ENCODE data around the gene FGGY. TPM values are rescaled to one million over a fixed set of nuclear protein-coding genes. Genes with fewer than 3 reads are reported as not detected.

Gene FGGY
- total RNA-seq, 1 donor from 2014 or later: 16.4 TPM

- H3K4me3 Mint-ChIP-seq: no peak overlapping the region
- no peak for TF ChIP-seq CTCF (conservative IDR thresholded peaks at IDR 0.05)
Observed at GRCh38 chr1:59761443-59761842, 464.5 kb downstream of the FGGY start.

GRCh38 chr1:59763418-59763817 lies 466.5 kb downstream of the FGGY start:
- H3K27ac Mint-ChIP-seq (ENCODE audit: unreplicated experiment): no peak overlapping the region

More at GRCh38 chr1:59761443-59761842, 464.5 kb downstream of the FGGY start:
- no peak for DNase-seq (ENCODE audit: low read depth, low spot score)
- Mint-ChIP-seq H3K4me1 (peaks cover 39% of the 10 kb centered on the region), H3K36me3 (ENCODE audit: low read depth) (no peaks in the 10 kb centered on the region), H3K27me3 (ENCODE audit: low read depth) (no peaks in the 10 kb centered on the region), H3K27ac (ENCODE audit: unreplicated experiment) (no peak overlapping the region), H3K9me3 (no peaks in the 10 kb centered on the region)

GRCh38 chr1:59765011-59765730 lies 468.3 kb downstream of the FGGY start:
- Mint-ChIP-seq H3K36me3 (ENCODE audit: low read depth) (no peaks in the 10 kb centered on the region), H3K27me3 (ENCODE audit: low read depth) (no peaks in the 10 kb centered on the region), H3K27ac (ENCODE audit: unreplicated experiment) (no peak overlapping the region), H3K9me3 (no peaks in the 10 kb centered on the region), H3K4me3 (no peak overlapping the region), H3K4me1 (peaks cover 31% of the 10 kb centered on the region)
- no peak for DNase-seq (ENCODE audit: low read depth, low spot score)
- no peak for TF ChIP-seq CTCF (conservative IDR thresholded peaks at IDR 0.05)

More at GRCh38 chr1:59763418-59763817, 466.5 kb downstream of the FGGY start:
- H3K9me3 Mint-ChIP-seq: no peaks in the 10 kb centered on the region
- H3K4me3 Mint-ChIP-seq: no peak overlapping the region
- H3K27me3 Mint-ChIP-seq (ENCODE audit: low read depth): no peaks in the 10 kb centered on the region
- H3K36me3 Mint-ChIP-seq (ENCODE audit: low read depth): no peaks in the 10 kb centered on the region
- peaks cover 44% of the 10 kb centered on the region for H3K4me1 Mint-ChIP-seq
- no peak for TF ChIP-seq CTCF (conservative IDR thresholded peaks at IDR 0.05)
- no peak for DNase-seq (ENCODE audit: low read depth, low spot score)

- DNase-seq (ENCODE audit: low read depth, low spot score): no peak
- H3K36me3 Mint-ChIP-seq (ENCODE audit: low read depth): no peaks in the 10 kb centered on the region
- H3K27ac Mint-ChIP-seq (ENCODE audit: unreplicated experiment): peak overlapping the region; percentile 3
- H3K9me3 Mint-ChIP-seq: no peaks in the 10 kb centered on the region
- H3K4me3 Mint-ChIP-seq: no peak overlapping the region
- TF ChIP-seq CTCF (conservative IDR thresholded peaks at IDR 0.05): no peak
- H3K27me3 Mint-ChIP-seq (ENCODE audit: low read depth): no peaks in the 10 kb centered on the region
- peaks cover 31% of the 10 kb centered on the region for H3K4me1 Mint-ChIP-seq
Observed at GRCh38 chr1:59766227-59766855, 469.4 kb downstream of the FGGY start.

- Mint-ChIP-seq H3K27me3 (ENCODE audit: low read depth) (no peaks in the 10 kb centered on the region), H3K27ac (ENCODE audit: unreplicated experiment) (no peak overlapping the region), H3K4me3 (no peak overlapping the region), H3K9me3 (no peaks in the 10 kb centered on the region), H3K4me1 (peaks cover 31% of the 10 kb centered on the region), H3K36me3 (ENCODE audit: low read depth) (no peaks in the 10 kb centered on the region)
- no peak for DNase-seq (ENCODE audit: low read depth, low spot score)
- TF ChIP-seq CTCF (conservative IDR thresholded peaks at IDR 0.05): no peak
Observed at GRCh38 chr1:59767119-59767518, 470.2 kb downstream of the FGGY start.

Measured in neural crest cell (in vitro differentiated cells).